GM23338 (cell line): ENCODE results near the gene LASP1NB.

Source experiments
- ATAC-seq: fragments of 200-7000 bp; cut with Tn5 transposase; 3 replicates; pipeline ENCODE4 v1.9.1; 2020
- DNase-seq: peaks from one replicate; pipeline ENCODE4 v3.0.0-alpha.2; 2015; ENCODE audit warnings: low spot score
- H2AFZ ChIP-seq: fragments of 200-600 bp; sonication (generic); 2 replicates; pipeline ENCODE4 v1.8.0; 2016; ENCODE audit warnings: antibody characterized with exemption, mild to moderate bottlenecking, moderate library complexity
- H3F3A ChIP-seq: fragments of 200-600 bp; sonication (generic); replicated peaks from 2 replicates; pipeline ENCODE4 v1.8.0; 2017; ENCODE audit warnings: antibody characterized with exemption, mixed run types, low read depth
- H3K27ac ChIP-seq: fragments of 200-600 bp; sonication (generic); 2 replicates; pipeline ENCODE4 v1.6.1; 2016; ENCODE audit warnings: low read depth
- H3K27me3 ChIP-seq: fragments of 200-600 bp; sonication (generic); 2 replicates; pipeline ENCODE4 v1.8.0; 2016; ENCODE audit warnings: mild to moderate bottlenecking, mixed run types, moderate library complexity; ENCODE audit not compliant: insufficient read depth
- H3K36me3 ChIP-seq: fragments of 200-600 bp; sonication (generic); 2 replicates; pipeline ENCODE4 v1.8.0; 2016; ENCODE audit warnings: mild to moderate bottlenecking; ENCODE audit not compliant: insufficient read depth
- H3K4me1 ChIP-seq: fragments of 200-600 bp; sonication (generic); 2 replicates; pipeline ENCODE4 v1.8.0; 2016; ENCODE audit warnings: mild to moderate bottlenecking, moderate library complexity; ENCODE audit not compliant: insufficient read depth
- H3K4me2 ChIP-seq: fragments of 200-600 bp; sonication (generic); 2 replicates; pipeline ENCODE4 v1.7.1; 2017; ENCODE audit warnings: mixed run types
- H3K4me3 ChIP-seq: fragments of 200-600 bp; sonication (generic); 2 replicates; pipeline ENCODE4 v1.6.1; 2016; ENCODE audit warnings: mixed run types
- H3K79me2 ChIP-seq: fragments of 200-600 bp; sonication (generic); replicated peaks from 2 replicates; pipeline ENCODE4 v1.8.0; 2017; ENCODE audit warnings: mild to moderate bottlenecking; ENCODE audit not compliant: insufficient read depth
- H3K9me2 ChIP-seq: fragments of 200-600 bp; sonication (generic); 2 replicates; pipeline ENCODE4 v1.8.0; 2017; ENCODE audit not compliant: insufficient read depth
- H4K20me1 ChIP-seq: fragments of 200-600 bp; sonication (generic); replicated peaks from 2 replicates; pipeline ENCODE4 v1.8.0; 2017; ENCODE audit warnings: mild to moderate bottlenecking; ENCODE audit not compliant: insufficient read depth
- H3K27ac Mint-ChIP-seq: 2 replicates; pipeline ENCODE4 v1.8.0; 2020; ENCODE audit warnings: inconsistent platforms, mild to moderate bottlenecking, moderate library complexity, mixed read lengths
- H3K27me3 Mint-ChIP-seq: 3 replicates; pipeline ENCODE4 v1.8.0; 2022; ENCODE audit warnings: low read depth, mild to moderate bottlenecking, moderate library complexity, mixed read lengths, inconsistent platforms; ENCODE audit not compliant: insufficient read depth, poor library complexity
- H3K36me3 Mint-ChIP-seq: 3 replicates; pipeline ENCODE4 v1.8.0; 2021; ENCODE audit warnings: low read depth, mild to moderate bottlenecking, inconsistent platforms, moderate library complexity, mixed read lengths
- H3K4me1 Mint-ChIP-seq: 3 replicates; pipeline ENCODE4 v1.8.0; 2020; ENCODE audit warnings: mild to moderate bottlenecking, inconsistent platforms, mixed read lengths
- H3K4me3 Mint-ChIP-seq: 3 replicates; pipeline ENCODE4 v1.8.0; 2021; ENCODE audit warnings: moderate library complexity, mild to moderate bottlenecking, inconsistent platforms, mixed read lengths
- H3K9me3 Mint-ChIP-seq: 3 replicates; pipeline ENCODE4 v1.8.0; 2020; ENCODE audit warnings: moderate library complexity, mild to moderate bottlenecking, inconsistent platforms, mixed read lengths
- CREB1 ChIP-seq: fragments of 250-450 bp; sonication (Bioruptor Pico); IDR thresholded peaks from 2 replicates; pipeline ENCODE4 v1.5.0; 2020; ENCODE audit warnings: low read depth, mild to moderate bottlenecking, moderate library complexity
- CTCF ChIP-seq, 2 experiments: fragments of 200-600 bp in 1 of 2; sonication (generic) in 1 of 2; conservative IDR thresholded peaks; 2 replicates each; pipeline versions ENCODE4 v1.5.1 to v1.6.1; 2016 to 2017; ENCODE audit warnings: antibody characterized with exemption in 2 of 2, low read depth in 2 of 2, mild to moderate bottlenecking in 2 of 2, moderate library complexity in 1 of 2
- ETS1 ChIP-seq: IDR thresholded peaks from 2 replicates; pipeline ENCODE4 v1.6.1; 2016; ENCODE audit warnings: antibody characterized with exemption
- EZH2phosphoT487 ChIP-seq: fragments of 200-600 bp; sonication (generic); IDR thresholded peaks from one replicate; pipeline ENCODE4 v1.8.1; 2018; ENCODE audit warnings: antibody characterized with exemption; ENCODE audit not compliant: unreplicated experiment
- JUNB ChIP-seq: IDR thresholded peaks from one replicate; pipeline ENCODE4 v1.6.1; 2016; ENCODE audit warnings: antibody characterized with exemption; ENCODE audit not compliant: unreplicated experiment
- REST ChIP-seq: IDR thresholded peaks from one replicate; pipeline ENCODE4 v1.6.1; 2018; ENCODE audit warnings: antibody characterized with exemption; ENCODE audit not compliant: unreplicated experiment
- STAT1 ChIP-seq: IDR thresholded peaks from one replicate; pipeline ENCODE4 v1.6.1; 2016; ENCODE audit warnings: antibody characterized with exemption; ENCODE audit not compliant: unreplicated experiment
- ZNF462 ChIP-seq: fragments of 250-450 bp; sonication (Bioruptor Pico); IDR thresholded peaks from 2 replicates; pipeline ENCODE4 v1.5.0; 2020; ENCODE audit warnings: mild to moderate bottlenecking, moderate library complexity

LASP1NB gene

GRCh38 chr17:38919316-38920078 is 5.9 kb upstream of the LASP1NB start (continued):
- TF ChIP-seq CTCF (conservative IDR thresholded peaks at IDR 0.05; ENCODE audit: low read depth in 2 of 2) (no peak), STAT1 (no peak), REST (no peak), EZH2phosphoT487 (no peak)

GRCh38 chr17:38920374-38921291 is 4.8 kb upstream of the LASP1NB start:
- Mint-ChIP-seq H3K4me1 (peaks cover 27% of the 10 kb centered on the region), H3K9me3 (no peaks in the 10 kb centered on the region), H3K36me3 (peaks cover 38% of the 10 kb centered on the region), H3K27me3 (peaks cover 13% of the 10 kb centered on the region), H3K4me3 (no peak overlapping the region), H3K27ac (peak overlapping the region; percentile 74; the same call in 1 of the 2 replicates)
- Histone ChIP-seq H3K79me2 (no peaks in the 10 kb centered on the region), H2AFZ (no peak overlapping the region), H4K20me1 (peaks cover 8% of the 10 kb centered on the region), H3K36me3 (no peaks in the 10 kb centered on the region; the same call in 1 of the 2 replicates), H3K4me2 (no peak overlapping the region), H3K27me3 (no peaks in the 10 kb centered on the region), H3K4me3 (no peak overlapping the region), H3K9me2 (0 out of 2 replicates have a peak, but pooled peaks cover 3% of the 10 kb centered on the region), H3F3A (peaks cover 19% of the 10 kb centered on the region; the same call in 1 of the 2 replicates), H3K27ac (0 out of 2 replicates have a peak overlapping the region, but pooled peaks have one; percentile 50), H3K4me1 (peaks cover 14% of the 10 kb centered on the region)
- ATAC-seq, result no peak
- DNase-seq, result no peak
- TF ChIP-seq CREB1 (CRISPR knock-in tag) (no peak), JUNB (no peak), ZNF462 (CRISPR knock-in tag) (no peak), ETS1 (no peak)
